ENCODE measurements around the gene TPCN2.

- no peak for TF ChIP-seq CTCF (IDR thresholded peaks at IDR 0.05; ENCODE audit: control extremely low read depth in 1 of 3, insufficient read depth in 1 of 3, low read depth in 1 of 3, low read length in 3 of 3)
- no peak for TF ChIP-seq POLR2AphosphoS5 (IDR thresholded peaks at IDR 0.05; ENCODE audit: low read depth, low read length)
- no peak for TF ChIP-seq PHF8 (conservative IDR thresholded peaks at IDR 0.05; ENCODE audit: low read depth, low read length)
- TF ChIP-seq POLR2A (IDR thresholded peaks at IDR 0.05; ENCODE audit: control extremely low read depth in 1 of 2, low read depth in 2 of 2, low read length in 2 of 2): no peak
- TF ChIP-seq ATF2 (IDR thresholded peaks at IDR 0.05; ENCODE audit: low read length): no peak
- no peak for TF ChIP-seq RNF2 (IDR thresholded peaks at IDR 0.05; ENCODE audit: borderline replicate concordance, low read depth, low read length, missing control alignments, poor library complexity, severe bottlenecking)
- no peak for TF ChIP-seq JUND (IDR thresholded peaks at IDR 0.05; ENCODE audit: low read length)
- no peak for TF ChIP-seq CBX8 (IDR thresholded peaks at IDR 0.05; ENCODE audit: borderline replicate concordance, low read depth, low read length)
- TF ChIP-seq EP300 (IDR thresholded peaks at IDR 0.05; ENCODE audit: borderline replicate concordance in 1 of 2, low read depth in 2 of 2, low read length in 2 of 2): no peak
Observed at GRCh38 chr11:69172674-69173073, 123.9 kb downstream of the TPCN2 start.
